ENCODE measurements around the gene ITGB2. TPM values are rescaled to one million over a fixed set of nuclear protein-coding genes. Genes with fewer than 3 reads are reported as not detected.

ITGB2 gene
- total RNA-seq, 1 experiment from 2014 or later: 24.8 TPM

DNA sequence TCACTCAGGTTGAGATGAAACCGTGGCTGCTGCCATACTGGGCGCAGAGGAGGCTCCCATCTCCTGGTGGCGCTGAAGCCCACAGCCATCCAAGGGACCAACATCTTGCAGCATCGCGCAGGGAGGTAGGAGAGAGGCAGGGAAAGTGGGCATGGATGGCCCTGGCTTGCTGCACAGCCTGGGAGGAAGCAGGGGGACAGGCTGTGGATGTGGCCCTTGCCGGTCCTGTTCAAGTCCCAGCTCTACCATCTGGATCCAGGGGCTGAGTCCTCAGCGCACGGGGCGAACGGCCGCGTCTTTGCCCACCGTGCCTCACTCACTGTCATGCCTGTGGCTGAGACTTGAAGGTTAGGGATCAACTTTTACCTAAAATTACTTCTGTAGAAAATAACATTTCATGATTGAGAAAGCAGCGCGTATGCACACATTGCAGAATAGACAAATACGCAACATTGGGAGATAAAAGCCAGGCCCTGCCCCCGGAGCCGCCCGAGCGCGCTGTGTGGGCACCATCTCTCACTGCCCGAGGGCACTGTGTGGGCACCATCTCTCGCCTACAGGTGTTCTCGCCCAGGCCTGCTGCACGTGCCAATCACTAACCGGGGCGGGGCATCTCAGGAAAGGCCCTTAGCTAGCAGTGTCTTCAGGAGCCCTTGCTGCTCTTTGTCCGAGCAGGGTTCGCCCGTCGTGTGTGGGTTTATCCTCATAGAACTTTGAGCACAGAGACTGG is 30.7 kb upstream of the ITGB2 start:
- H3K4me1 Mint-ChIP-seq (ENCODE audit: insufficient read depth, unreplicated experiment): peaks cover 11% of the 10 kb centered on the region
- no peaks in the 10 kb centered on the region for H3K27me3 Mint-ChIP-seq (ENCODE audit: insufficient read depth, unreplicated experiment)
- TF ChIP-seq, protein P1, sequence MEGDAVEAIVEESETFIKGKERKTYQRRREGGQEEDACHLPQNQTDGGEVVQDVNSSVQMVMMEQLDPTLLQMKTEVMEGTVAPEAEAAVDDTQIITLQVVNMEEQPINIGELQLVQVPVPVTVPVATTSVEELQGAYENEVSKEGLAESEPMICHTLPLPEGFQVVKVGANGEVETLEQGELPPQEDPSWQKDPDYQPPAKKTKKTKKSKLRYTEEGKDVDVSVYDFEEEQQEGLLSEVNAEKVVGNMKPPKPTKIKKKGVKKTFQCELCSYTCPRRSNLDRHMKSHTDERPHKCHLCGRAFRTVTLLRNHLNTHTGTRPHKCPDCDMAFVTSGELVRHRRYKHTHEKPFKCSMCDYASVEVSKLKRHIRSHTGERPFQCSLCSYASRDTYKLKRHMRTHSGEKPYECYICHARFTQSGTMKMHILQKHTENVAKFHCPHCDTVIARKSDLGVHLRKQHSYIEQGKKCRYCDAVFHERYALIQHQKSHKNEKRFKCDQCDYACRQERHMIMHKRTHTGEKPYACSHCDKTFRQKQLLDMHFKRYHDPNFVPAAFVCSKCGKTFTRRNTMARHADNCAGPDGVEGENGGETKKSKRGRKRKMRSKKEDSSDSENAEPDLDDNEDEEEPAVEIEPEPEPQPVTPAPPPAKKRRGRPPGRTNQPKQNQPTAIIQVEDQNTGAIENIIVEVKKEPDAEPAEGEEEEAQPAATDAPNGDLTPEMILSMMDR (IDR thresholded peaks at IDR 0.05; ENCODE audit: unreplicated experiment): no peak
- CTCF ChIA-PET: interaction anchor here (1.0 to 18.5 kb wide), 5 partner anchors 11 to 187 kb away, joined by 3 to 302 read pairs (median 25); no protein-coding TSS in a partner anchor
- intact Hi-C loops (cut with micrococcal nuclease): no loop called here
- no peak overlapping the region for H3K4me3 Mint-ChIP-seq (ENCODE audit: unreplicated experiment)
- no TSS peak for BruUV-seq (replicated peaks)
- no peak for DNase-seq (ENCODE audit: unreplicated experiment)
- no peak overlapping the region for H3K27ac Mint-ChIP-seq (ENCODE audit: low read depth, unreplicated experiment)
- H3K36me3 Mint-ChIP-seq (ENCODE audit: insufficient read depth, unreplicated experiment): peaks cover 31% of the 10 kb centered on the region
- H3K9me3 Mint-ChIP-seq (ENCODE audit: unreplicated experiment): no peaks in the 10 kb centered on the region
- POLR2A ChIA-PET: interaction anchor here (1.6 kb wide), 1 partner anchor 122 kb away, joined by 3 read pairs; no protein-coding TSS in a partner anchor

DNA sequence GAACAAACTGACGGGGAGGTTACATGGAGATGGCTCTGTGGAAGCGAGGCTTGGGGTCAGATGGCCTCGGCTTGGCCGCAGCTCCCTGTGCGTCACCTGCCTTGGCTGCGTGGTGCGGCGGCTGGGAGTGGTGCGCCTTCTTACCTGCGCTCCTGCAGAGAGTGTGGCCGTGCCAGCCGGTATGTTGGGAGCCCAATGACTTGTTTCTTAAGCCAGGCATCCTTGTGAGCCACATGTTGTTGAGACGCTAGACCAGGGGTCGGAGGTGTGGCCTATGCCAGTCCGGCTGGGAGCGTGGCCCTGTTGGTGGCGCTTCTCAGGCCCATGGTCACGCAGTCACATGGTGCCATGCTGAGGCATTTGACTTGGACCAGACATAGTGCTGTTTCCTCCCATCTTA is 29.7 kb upstream of the ITGB2 start:
- DNase-seq (ENCODE audit: unreplicated experiment): no peak
- no TSS peak for BruUV-seq (replicated peaks)
- intact Hi-C loops (cut with micrococcal nuclease): no loop called here
- H3K27me3 Mint-ChIP-seq (ENCODE audit: insufficient read depth, unreplicated experiment): no peaks in the 10 kb centered on the region
- H3K27ac Mint-ChIP-seq (ENCODE audit: low read depth, unreplicated experiment): no peak overlapping the region
- TF ChIP-seq, protein P1 (IDR thresholded peaks at IDR 0.05; ENCODE audit: unreplicated experiment): no peak
- H3K4me1 Mint-ChIP-seq (ENCODE audit: insufficient read depth, unreplicated experiment): peaks cover 11% of the 10 kb centered on the region
- ChIA-PET CTCF (interaction anchor here (0.6 to 18.5 kb wide), 38 partner anchors 8 to 1360 kb away, joined by 3 to 302 read pairs (median 4); partner anchors contain the start of gene ADARB1), POLR2A (interaction anchor here (0.7 to 1.5 kb wide), 6 partner anchors 35 to 337 kb away, joined by 3 to 18 read pairs (median 4); partner anchors contain the start of gene POFUT2)
- H3K4me3 Mint-ChIP-seq (ENCODE audit: unreplicated experiment): no peak overlapping the region
- peaks cover 26% of the 10 kb centered on the region for H3K36me3 Mint-ChIP-seq (ENCODE audit: insufficient read depth, unreplicated experiment)
- H3K9me3 Mint-ChIP-seq (ENCODE audit: unreplicated experiment): no peaks in the 10 kb centered on the region

DNA sequence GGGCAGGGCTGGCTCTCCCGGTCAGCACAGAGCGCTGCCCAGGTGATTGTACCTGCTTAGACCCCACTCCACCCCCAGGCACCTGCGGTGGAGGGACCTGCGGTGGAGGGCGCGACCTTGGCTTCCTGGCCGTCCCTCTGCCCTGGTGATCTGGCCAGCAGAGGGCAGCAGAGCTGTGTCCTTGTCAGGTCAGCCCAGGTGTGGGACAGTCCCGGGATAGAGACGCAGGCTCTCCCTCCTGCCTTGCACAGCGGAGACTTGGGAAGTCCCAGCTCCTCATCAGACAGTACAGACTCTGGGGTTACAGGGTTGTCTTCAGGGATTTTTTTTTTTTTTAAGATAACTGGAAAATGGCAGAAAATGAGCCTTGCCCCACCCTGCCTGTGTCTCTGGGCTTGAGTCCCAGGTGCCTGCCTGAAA is 29.1 kb upstream of the ITGB2 start:
- Mint-ChIP-seq H3K4me1 (ENCODE audit: insufficient read depth, unreplicated experiment) (peaks cover 11% of the 10 kb centered on the region), H3K36me3 (ENCODE audit: insufficient read depth, unreplicated experiment) (peaks cover 20% of the 10 kb centered on the region), H3K27ac (ENCODE audit: low read depth, unreplicated experiment) (no peak overlapping the region), H3K27me3 (ENCODE audit: insufficient read depth, unreplicated experiment) (no peaks in the 10 kb centered on the region), H3K9me3 (ENCODE audit: unreplicated experiment) (no peaks in the 10 kb centered on the region), H3K4me3 (ENCODE audit: unreplicated experiment) (no peak overlapping the region)
- POLR2A ChIA-PET: interaction anchor here (0.6 to 1.5 kb wide), 8 partner anchors 36 to 338 kb away, joined by 3 to 18 read pairs (median 3); partner anchors contain the start of gene POFUT2
- intact Hi-C loops (cut with micrococcal nuclease): loop anchor here (1.0 kb wide), 2 partner anchors 179 to 188 kb away; no protein-coding TSS in a partner anchor
- CTCF ChIA-PET: interaction anchor here (0.5 to 18.5 kb wide), 46 partner anchors 8 to 1361 kb away, joined by 3 to 302 read pairs (median 4); partner anchors contain the start of gene ADARB1
- TF ChIP-seq, protein P1 (IDR thresholded peaks at IDR 0.05; ENCODE audit: unreplicated experiment): peak; percentile 90
- peak; percentile 83 for DNase-seq (ENCODE audit: unreplicated experiment)
- no TSS peak for BruUV-seq (replicated peaks)

DNA sequence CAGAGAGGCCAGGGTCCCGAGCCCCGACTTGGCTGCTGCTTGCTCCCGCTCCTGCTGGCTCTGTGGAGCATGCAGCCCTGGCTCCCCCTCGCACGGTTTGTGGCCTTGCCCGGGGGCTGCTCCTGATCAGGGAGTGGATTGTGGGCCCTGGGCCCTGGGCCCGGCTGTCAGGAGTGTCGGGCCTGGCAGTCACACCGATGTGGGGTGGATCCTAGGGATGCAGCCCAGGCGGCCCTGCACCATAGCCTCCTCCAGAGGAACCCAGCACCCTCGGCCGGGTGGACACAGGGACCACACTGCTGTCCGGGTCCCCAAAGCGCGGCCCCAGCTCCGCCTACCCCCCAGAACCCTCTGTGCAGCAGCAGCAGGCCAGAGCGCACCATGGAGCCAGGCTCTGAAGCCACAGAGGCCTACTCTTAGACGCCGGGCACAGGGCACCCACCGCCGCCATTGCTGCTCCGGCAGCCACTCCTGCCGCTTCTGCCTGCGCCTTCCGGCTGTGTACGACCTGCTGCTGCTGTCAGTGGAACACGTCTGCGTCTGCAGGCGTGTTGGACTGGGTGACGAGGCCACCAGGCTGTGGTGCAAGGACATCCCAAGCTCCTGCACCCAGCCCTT is 28.6 kb upstream of the ITGB2 start:
- no peak overlapping the region for H3K4me3 Mint-ChIP-seq (ENCODE audit: unreplicated experiment)
- no peak overlapping the region for H3K27ac Mint-ChIP-seq (ENCODE audit: low read depth, unreplicated experiment)
- POLR2A ChIA-PET: interaction anchor here (0.6 to 1.5 kb wide), 6 partner anchors 68 to 338 kb away, joined by 3 to 18 read pairs (median 4); partner anchors contain the start of gene POFUT2

More for the DNA sequence above, 28.6 kb upstream of the ITGB2 start:
- Mint-ChIP-seq H3K9me3 (ENCODE audit: unreplicated experiment) (no peaks in the 10 kb centered on the region), H3K36me3 (ENCODE audit: insufficient read depth, unreplicated experiment) (peaks cover 19% of the 10 kb centered on the region), H3K4me1 (ENCODE audit: insufficient read depth, unreplicated experiment) (peaks cover 11% of the 10 kb centered on the region), H3K27me3 (ENCODE audit: insufficient read depth, unreplicated experiment) (no peaks in the 10 kb centered on the region)
- peak; percentile 14 for DNase-seq (ENCODE audit: unreplicated experiment)
- TF ChIP-seq, protein P1 (IDR thresholded peaks at IDR 0.05; ENCODE audit: unreplicated experiment): no peak
- CTCF ChIA-PET: interaction anchor here (0.5 to 18.5 kb wide), 28 partner anchors 8 to 583 kb away, joined by 3 to 302 read pairs (median 4); partner anchors contain the start of gene ADARB1
- intact Hi-C loops (cut with micrococcal nuclease): loop anchor here (1.0 kb wide), 2 partner anchors 179 to 188 kb away; no protein-coding TSS in a partner anchor
- no TSS peak for BruUV-seq (replicated peaks)

Data from MCF 10A (cell line).